Neural cell (in vitro differentiated cells): ENCODE data around the gene ISYNA1. TPM values are rescaled to one million over a fixed set of nuclear protein-coding genes. Genes with fewer than 3 reads are reported as not detected.
A peak's percentile ranks its signal among the peaks of the same experiment; 100 is the strongest.

ENCODE experiments used
- H2AFZ ChIP-seq: fragments of 200-600, 300-800 bp; sonication (generic), shearing (Covaris generic); 2 replicates; pipeline ENCODE4 v1.6.0; 2014; ENCODE audit warnings: low read depth, mild to moderate bottlenecking, antibody characterized with exemption, low read length, moderate library complexity
- H3F3A ChIP-seq: fragments of 200-600 bp; shearing (Covaris generic); 2 replicates; pipeline ENCODE4 v1.6.1; 2016; ENCODE audit warnings: mild to moderate bottlenecking, moderate library complexity, mixed read lengths, antibody characterized with exemption, low read length; ENCODE audit not compliant: insufficient read depth, poor library complexity, severe bottlenecking
- H3K27ac ChIP-seq: fragments of 200-600, 300-800 bp; sonication (generic), shearing (Covaris generic); 2 replicates; pipeline ENCODE4 v1.5.1; 2014; ENCODE audit warnings: mild to moderate bottlenecking, low read length, moderate library complexity
- H3K27me3 ChIP-seq: fragments of 300-800, 200-600 bp; sonication (generic), shearing (Covaris generic); 2 replicates; pipeline ENCODE4 v1.6.0; 2014; ENCODE audit warnings: mild to moderate bottlenecking, low read depth, low read length, moderate library complexity; ENCODE audit not compliant: insufficient read depth
- H3K36me3 ChIP-seq: fragments of 300-800, 200-600 bp; sonication (generic), shearing (Covaris generic); 2 replicates; pipeline ENCODE4 v1.5.1; 2014; ENCODE audit warnings: mild to moderate bottlenecking, antibody characterized with exemption, low read length, moderate library complexity; ENCODE audit not compliant: insufficient read depth
- H3K4me2 ChIP-seq: fragments of 300-800, 200-600 bp; sonication (generic), shearing (Covaris generic); 2 replicates; pipeline ENCODE4 v1.6.0; 2014; ENCODE audit warnings: mild to moderate bottlenecking, low read length
- H3K4me3 ChIP-seq: fragments of 300-800, 200-600 bp; sonication (generic), shearing (Covaris generic); 2 replicates; pipeline ENCODE4 v1.5.1; 2014; ENCODE audit warnings: mild to moderate bottlenecking, low read length, moderate library complexity
- H3K79me2 ChIP-seq: fragments of 200-600 bp; shearing (Covaris generic); replicated peaks from 2 replicates; pipeline ENCODE4 v1.6.0; 2014; ENCODE audit warnings: mild to moderate bottlenecking, low read length, moderate library complexity; ENCODE audit not compliant: insufficient read depth
- H3K9ac ChIP-seq: fragments of 300-800, 200-600 bp; sonication (generic), shearing (Covaris generic); 2 replicates; pipeline ENCODE4 v1.6.1; 2016; ENCODE audit warnings: mild to moderate bottlenecking, low read length, mixed read lengths
- H3K9me2 ChIP-seq: fragments of 200-600 bp; shearing (Covaris generic); 2 replicates; pipeline ENCODE4 v1.6.1; 2016; ENCODE audit warnings: mild to moderate bottlenecking, low read length, mixed read lengths; ENCODE audit not compliant: insufficient read depth
- H3K9me3 ChIP-seq: fragments of 200-600, 300-800 bp; sonication (generic), shearing (Covaris generic); 2 replicates; pipeline ENCODE4 v1.6.1; 2016; ENCODE audit warnings: mild to moderate bottlenecking, mixed run types, low read length, moderate library complexity, mixed read lengths
- H4K20me1 ChIP-seq: fragments of 200-600 bp; shearing (Covaris generic); 2 replicates; pipeline ENCODE4 v1.6.1; 2016; ENCODE audit warnings: mild to moderate bottlenecking, mixed run types; ENCODE audit not compliant: insufficient read depth
- EP300 ChIP-seq: fragments of 450-650 bp; conservative IDR thresholded peaks from 2 replicates; pipeline ENCODE4 v1.6.1; 2014; ENCODE audit warnings: antibody characterized with exemption, mild to moderate bottlenecking, moderate library complexity; ENCODE audit not compliant: poor library complexity, severe bottlenecking
- EZH2 ChIP-seq: fragments of 200-600, 300-800 bp; shearing (Covaris generic), sonication (generic); IDR thresholded peaks from 2 replicates; pipeline ENCODE4 v1.6.1; 2014; ENCODE audit warnings: antibody characterized with exemption, low read length, borderline replicate concordance, mild to moderate bottlenecking; ENCODE audit not compliant: insufficient read depth, poor library complexity, severe bottlenecking
- MXI1 ChIP-seq: fragments of 450-650 bp; conservative IDR thresholded peaks from 2 replicates; pipeline ENCODE4 v1.6.1; 2014; ENCODE audit warnings: antibody characterized with exemption, mild to moderate bottlenecking; ENCODE audit not compliant: poor library complexity, severe bottlenecking
- POLR2AphosphoS5 ChIP-seq: IDR thresholded peaks from 2 replicates; pipeline ENCODE4 v1.6.1; 2012
- RAD21 ChIP-seq: fragments of 450-650 bp; conservative IDR thresholded peaks from 2 replicates; pipeline ENCODE4 v1.6.1; 2014; ENCODE audit warnings: antibody characterized with exemption, mild to moderate bottlenecking, moderate library complexity
- REST ChIP-seq: IDR thresholded peaks from 2 replicates; pipeline ENCODE4 v1.6.1; 2012; ENCODE audit warnings: borderline replicate concordance
- SMC3 ChIP-seq: fragments of 450-650 bp; conservative IDR thresholded peaks from 2 replicates; pipeline ENCODE4 v1.6.1; 2014; ENCODE audit warnings: antibody characterized with exemption, mild to moderate bottlenecking, moderate library complexity; ENCODE audit not compliant: poor library complexity
- TAF1 ChIP-seq: IDR thresholded peaks from 2 replicates; pipeline ENCODE4 v1.6.1; 2012; ENCODE audit warnings: low read depth
- polyA plus RNA-seq: library from polyadenylated mRNA; depleted of rRNA; stranded (reverse); fragments of >200 nt; gene quantifications from 2 replicates; pipeline ENCODE4 v1.2.3, GENCODE V29; 2014
- TF ChIP-seq, protein P1 (sequence below): fragments of 450-650 bp; IDR thresholded peaks from 2 replicates; pipeline ENCODE4 v1.5.1; 2014; ENCODE audit warnings: antibody characterized with exemption, mild to moderate bottlenecking, moderate library complexity; ENCODE audit not compliant: poor library complexity, severe bottlenecking

The ISYNA1 gene
- polyA plus RNA-seq, 1 donor from 2014 or later: 123 TPM

- TF ChIP-seq RAD21 (no peak), REST (peak; percentile 50), EP300 (peak; percentile 53), EZH2 (no peak), SMC3 (peak; percentile 26), TAF1 (peak; percentile 45), POLR2AphosphoS5 (peak; percentile 73), MXI1 (peak; percentile 79)
- TF ChIP-seq, protein P1, sequence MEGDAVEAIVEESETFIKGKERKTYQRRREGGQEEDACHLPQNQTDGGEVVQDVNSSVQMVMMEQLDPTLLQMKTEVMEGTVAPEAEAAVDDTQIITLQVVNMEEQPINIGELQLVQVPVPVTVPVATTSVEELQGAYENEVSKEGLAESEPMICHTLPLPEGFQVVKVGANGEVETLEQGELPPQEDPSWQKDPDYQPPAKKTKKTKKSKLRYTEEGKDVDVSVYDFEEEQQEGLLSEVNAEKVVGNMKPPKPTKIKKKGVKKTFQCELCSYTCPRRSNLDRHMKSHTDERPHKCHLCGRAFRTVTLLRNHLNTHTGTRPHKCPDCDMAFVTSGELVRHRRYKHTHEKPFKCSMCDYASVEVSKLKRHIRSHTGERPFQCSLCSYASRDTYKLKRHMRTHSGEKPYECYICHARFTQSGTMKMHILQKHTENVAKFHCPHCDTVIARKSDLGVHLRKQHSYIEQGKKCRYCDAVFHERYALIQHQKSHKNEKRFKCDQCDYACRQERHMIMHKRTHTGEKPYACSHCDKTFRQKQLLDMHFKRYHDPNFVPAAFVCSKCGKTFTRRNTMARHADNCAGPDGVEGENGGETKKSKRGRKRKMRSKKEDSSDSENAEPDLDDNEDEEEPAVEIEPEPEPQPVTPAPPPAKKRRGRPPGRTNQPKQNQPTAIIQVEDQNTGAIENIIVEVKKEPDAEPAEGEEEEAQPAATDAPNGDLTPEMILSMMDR: no peak
- H3K27ac ChIP-seq: peak overlapping the region; percentile 92
These were observed 8.9 kb downstream of the ISYNA1 start for GRCh38 chr19:18428787-18429674.

DNA sequence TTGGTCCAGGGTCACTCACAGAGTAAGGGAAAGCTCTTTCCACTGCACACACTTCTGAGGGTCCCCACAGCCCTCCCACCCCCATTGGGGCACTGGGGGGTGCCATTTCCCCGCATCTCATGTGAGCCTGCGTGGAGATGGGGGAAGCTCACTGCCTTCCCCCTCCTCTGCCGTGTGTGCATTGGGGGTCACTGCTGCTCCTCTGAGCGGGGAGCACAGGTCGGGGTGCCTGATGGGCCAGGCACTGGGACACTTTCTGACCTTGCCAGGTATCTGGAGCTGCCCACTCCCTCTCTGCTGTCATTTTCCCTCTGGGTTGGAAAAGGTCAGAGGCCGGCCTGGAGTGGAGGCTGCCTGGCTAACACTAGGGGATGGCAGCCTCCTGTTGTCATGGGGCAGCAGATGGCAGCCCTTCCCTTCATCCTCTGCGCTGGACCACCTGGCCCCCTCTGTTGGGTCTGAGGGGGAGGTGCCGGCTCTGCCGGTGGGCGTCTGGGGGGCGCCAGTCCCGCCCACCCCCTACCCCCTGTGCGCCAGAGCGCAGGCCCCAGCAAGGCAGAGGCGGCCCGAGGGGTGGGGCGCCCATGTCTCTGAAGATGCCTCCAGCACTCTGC, 9.7 kb downstream of the ISYNA1 start:
- Histone ChIP-seq H3K4me3 (peak overlapping the region; percentile 70), H3K9ac (peak overlapping the region; percentile 75), H3K9me3 (no peaks in the 10 kb centered on the region), H3K9me2 (no peaks in the 10 kb centered on the region), H3K27me3 (no peaks in the 10 kb centered on the region), H4K20me1 (no peaks in the 10 kb centered on the region), H3K27ac (peak overlapping the region; percentile 92), H3K4me2 (peak overlapping the region; percentile 44), H3F3A (no peaks in the 10 kb centered on the region), H2AFZ (peak overlapping the region; percentile 19), H3K79me2 (peaks cover 7% of the 10 kb centered on the region), H3K36me3 (no peaks in the 10 kb centered on the region)
- no peak for TF ChIP-seq EZH2
- no peak for TF ChIP-seq RAD21
- TF ChIP-seq POLR2AphosphoS5: no peak
- no peak for TF ChIP-seq EP300
- TF ChIP-seq, protein P1: no peak
- TF ChIP-seq MXI1: no peak
- no peak for TF ChIP-seq TAF1
- no peak for TF ChIP-seq REST
- no peak for TF ChIP-seq SMC3

More at GRCh38 chr19:18428787-18429674, 8.9 kb downstream of the ISYNA1 start:
- Histone ChIP-seq H3K9me2 (no peaks in the 10 kb centered on the region), H3K36me3 (no peaks in the 10 kb centered on the region), H3K4me2 (peak overlapping the region; percentile 44), H3K9me3 (no peaks in the 10 kb centered on the region), H3K27me3 (no peaks in the 10 kb centered on the region), H3K9ac (peak overlapping the region; percentile 75), H2AFZ (peak overlapping the region; percentile 19), H4K20me1 (no peaks in the 10 kb centered on the region), H3F3A (no peaks in the 10 kb centered on the region), H3K4me3 (peak overlapping the region; percentile 70), H3K79me2 (peaks cover 3% of the 10 kb centered on the region)
